HG03095 (cell line): ENCODE data around the gene COX5B.
"Not testable (repeated sequence)": the region's sequence is repeated elsewhere in the genome, so short reads cannot be mapped to it uniquely, and the experiment has no call there.

Experiments used
- ATAC-seq: cut with Tn5 transposase; IDR thresholded peaks from one replicate; pipeline ENCODE4 v1.9.1; 2021; ENCODE audit warnings: moderate library complexity; ENCODE audit not compliant: unreplicated experiment

Gene COX5B

GRCh38 chr2:97672606-97673140 is 26.8 kb downstream of the COX5B start:
- ATAC-seq = not testable (repeated sequence)

- ATAC-seq = no peak
These were observed 27.5 kb downstream of the COX5B start for GRCh38 chr2:97673182-97673914.

- ATAC-seq = no peak
These were observed 28.0 kb downstream of the COX5B start for GRCh38 chr2:97673915-97674283.

- no peak for ATAC-seq
These were observed 29.7 kb downstream of the COX5B start for GRCh38 chr2:97675430-97676113.

GRCh38 chr2:97676620-97677019 is 30.8 kb downstream of the COX5B start:
- ATAC-seq = no peak

GRCh38 chr2:97677480-97677879 is 31.6 kb downstream of the COX5B start:
- no peak for ATAC-seq

GRCh38 chr2:97678298-97678697 is 32.4 kb downstream of the COX5B start:
- ATAC-seq = no peak

- not testable (repeated sequence) for ATAC-seq
These were observed 41.4 kb downstream of the COX5B start for GRCh38 chr2:97687235-97687634.

GRCh38 chr2:97688062-97688827 is 42.4 kb downstream of the COX5B start:
- ATAC-seq = no peak

- no peak for ATAC-seq
These were observed 45.3 kb downstream of the COX5B start for GRCh38 chr2:97691166-97691565.

- no peak for ATAC-seq
These were observed 47.6 kb downstream of the COX5B start for GRCh38 chr2:97693476-97693875.

GRCh38 chr2:97695744-97696143 is 49.9 kb downstream of the COX5B start:
- ATAC-seq = no peak

- ATAC-seq = no peak
These were observed 51.7 kb downstream of the COX5B start for GRCh38 chr2:97697252-97698235.
